ENCODE measurements around the gene PIK3R5.
"Not testable (repeated sequence)": the region's sequence is repeated elsewhere in the genome, so short reads cannot be mapped to it uniquely, and the experiment has no call there.

Gene PIK3R5

DNA sequence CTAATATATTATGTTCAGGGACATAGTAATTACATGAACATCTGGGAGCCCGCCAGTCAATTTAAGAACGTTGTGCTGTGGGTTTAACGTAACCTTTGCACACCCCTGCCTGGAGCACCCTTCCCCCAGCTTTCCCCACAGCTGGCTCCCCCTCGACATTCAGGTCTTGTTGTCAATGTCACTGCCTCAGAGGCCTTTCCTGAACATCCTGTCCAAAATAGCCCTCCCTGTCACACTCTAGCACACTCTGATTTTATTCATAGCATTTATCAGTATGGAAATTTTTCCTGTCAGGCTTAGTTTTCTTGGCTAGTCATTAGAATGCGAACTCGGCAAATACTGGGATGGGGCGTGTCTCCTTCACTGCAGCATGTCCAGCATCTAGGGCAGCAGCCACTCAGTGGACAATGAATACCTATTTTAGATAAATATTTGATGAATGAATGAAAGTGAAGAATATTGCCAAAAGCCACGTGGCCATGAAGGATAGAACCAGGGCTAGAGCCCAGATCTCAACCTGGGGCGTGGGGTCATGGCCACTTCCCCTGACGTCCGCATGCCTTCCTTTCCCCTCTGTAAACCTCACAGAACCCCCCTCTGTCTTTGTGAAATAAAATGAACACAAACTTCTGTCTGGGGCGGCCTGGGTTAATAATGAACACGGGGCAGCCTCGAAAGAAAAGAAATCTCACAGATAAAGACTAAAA, 108.5 kb downstream of the PIK3R5 start:
- H3K4me3 ChIP-seq (ENCODE audit: control insufficient read depth, low read depth, low read length), result no peak overlapping the region
- DNase-seq (ENCODE audit: low read depth), result no peak
- no peak for TF ChIP-seq CTCF (conservative IDR thresholded peaks at IDR 0.05; ENCODE audit: control insufficient read depth, insufficient read depth, low read depth, low read length)

DNA sequence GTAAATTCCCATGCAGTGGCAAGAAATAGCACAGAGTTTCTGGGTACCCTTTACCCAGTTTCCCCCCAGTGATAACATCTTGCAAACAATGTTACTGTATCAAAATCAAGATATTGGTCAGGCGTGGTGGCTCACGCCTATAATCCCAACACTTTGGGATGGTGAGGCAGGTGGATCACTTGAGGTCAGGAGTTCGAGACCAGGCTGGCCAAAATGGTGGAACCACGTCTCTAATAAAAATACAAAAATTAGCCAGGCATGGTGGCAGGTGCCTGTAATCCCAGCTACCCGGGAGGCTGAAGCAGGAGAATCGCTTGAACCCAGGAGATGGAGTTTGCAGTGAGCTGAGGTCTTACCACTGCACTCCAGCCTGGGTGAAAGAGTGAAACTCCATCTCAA, 109.3 kb downstream of the PIK3R5 start:
- DNase-seq (ENCODE audit: low read depth); H3K4me3 ChIP-seq (ENCODE audit: control insufficient read depth, low read depth, low read length): not testable (repeated sequence)

- TF ChIP-seq CTCF (conservative IDR thresholded peaks at IDR 0.05; ENCODE audit: control insufficient read depth, insufficient read depth, low read depth, low read length), result no peak
- DNase-seq (ENCODE audit: low read depth), result no peak
- no peak overlapping the region for H3K4me3 ChIP-seq (ENCODE audit: control insufficient read depth, low read depth, low read length)
These were observed 109.9 kb downstream of the PIK3R5 start for GRCh38 chr17:8855477-8856204.

- no peak for DNase-seq (ENCODE audit: low read depth)
- no peak overlapping the region for H3K4me3 ChIP-seq (ENCODE audit: control insufficient read depth, low read depth, low read length)
- TF ChIP-seq CTCF (conservative IDR thresholded peaks at IDR 0.05; ENCODE audit: control insufficient read depth, insufficient read depth, low read depth, low read length), result no peak
These were observed 113.9 kb downstream of the PIK3R5 start for GRCh38 chr17:8851600-8851999.

DNA sequence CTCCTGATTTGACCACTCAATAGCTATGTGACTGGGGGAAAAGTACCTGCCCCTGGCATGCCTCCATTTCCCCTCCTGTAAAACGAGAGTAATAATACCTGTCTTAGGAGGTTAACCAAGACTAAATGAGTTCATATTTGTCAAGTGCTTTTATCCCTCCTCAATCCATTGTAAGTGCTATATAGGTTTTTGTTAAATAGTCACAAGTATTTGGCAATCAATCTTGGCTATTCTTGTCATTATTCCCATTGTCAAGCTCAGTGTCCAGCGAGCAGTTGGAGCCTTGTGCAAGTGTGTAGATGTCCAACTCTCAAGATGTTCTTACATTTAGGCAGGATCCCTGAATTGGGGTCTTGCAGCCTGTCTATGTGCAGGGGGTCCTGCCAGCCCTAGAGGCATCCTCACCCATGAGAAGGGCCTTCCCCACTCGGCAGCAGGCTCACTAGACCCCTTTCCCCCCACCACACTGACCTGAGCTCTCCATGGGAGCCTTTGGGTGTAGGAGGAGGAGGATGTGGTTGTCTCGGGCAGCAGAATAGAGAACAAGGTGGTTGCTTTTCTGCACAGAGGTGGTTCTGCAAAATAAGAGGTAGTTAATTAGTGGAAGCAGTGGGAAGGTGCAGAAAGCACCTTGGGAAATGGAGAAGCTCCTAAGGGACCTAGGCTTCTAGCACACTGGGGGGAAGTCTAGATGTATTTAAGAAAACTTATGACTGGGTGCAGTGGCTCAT, 116.0 kb downstream of the PIK3R5 start:
- no peak overlapping the region for H3K4me3 ChIP-seq (ENCODE audit: control insufficient read depth, low read depth, low read length)
- no peak for DNase-seq (ENCODE audit: low read depth)
- no peak for TF ChIP-seq CTCF (conservative IDR thresholded peaks at IDR 0.05; ENCODE audit: control insufficient read depth, insufficient read depth, low read depth, low read length)

- no peak for TF ChIP-seq CTCF (conservative IDR thresholded peaks at IDR 0.05; ENCODE audit: control insufficient read depth, insufficient read depth, low read depth, low read length)
- no peak for DNase-seq (ENCODE audit: low read depth)
- H3K4me3 ChIP-seq (ENCODE audit: control insufficient read depth, low read depth, low read length), result no peak overlapping the region
These were observed 117.6 kb downstream of the PIK3R5 start for GRCh38 chr17:8847891-8848290.

- DNase-seq (ENCODE audit: low read depth), result peak; percentile 65
- TF ChIP-seq CTCF (conservative IDR thresholded peaks at IDR 0.05; ENCODE audit: control insufficient read depth, insufficient read depth, low read depth, low read length), result no peak
- no peak overlapping the region for H3K4me3 ChIP-seq (ENCODE audit: control insufficient read depth, low read depth, low read length)
These were observed 118.7 kb downstream of the PIK3R5 start for GRCh38 chr17:8846768-8847211.
